C4-2B (cell line): ENCODE results near the gene TAS1R1.

ENCODE experiments used
- CTCF ChIP-seq: fragments of 450-650 bp; conservative IDR thresholded peaks from 2 replicates; pipeline ENCODE4 v1.5.1; 2017; ENCODE audit warnings: mild to moderate bottlenecking
- ZFX ChIP-seq: fragments of 450-650 bp; IDR thresholded peaks from 2 replicates; pipeline ENCODE4 v1.6.1; 2017

DNA sequence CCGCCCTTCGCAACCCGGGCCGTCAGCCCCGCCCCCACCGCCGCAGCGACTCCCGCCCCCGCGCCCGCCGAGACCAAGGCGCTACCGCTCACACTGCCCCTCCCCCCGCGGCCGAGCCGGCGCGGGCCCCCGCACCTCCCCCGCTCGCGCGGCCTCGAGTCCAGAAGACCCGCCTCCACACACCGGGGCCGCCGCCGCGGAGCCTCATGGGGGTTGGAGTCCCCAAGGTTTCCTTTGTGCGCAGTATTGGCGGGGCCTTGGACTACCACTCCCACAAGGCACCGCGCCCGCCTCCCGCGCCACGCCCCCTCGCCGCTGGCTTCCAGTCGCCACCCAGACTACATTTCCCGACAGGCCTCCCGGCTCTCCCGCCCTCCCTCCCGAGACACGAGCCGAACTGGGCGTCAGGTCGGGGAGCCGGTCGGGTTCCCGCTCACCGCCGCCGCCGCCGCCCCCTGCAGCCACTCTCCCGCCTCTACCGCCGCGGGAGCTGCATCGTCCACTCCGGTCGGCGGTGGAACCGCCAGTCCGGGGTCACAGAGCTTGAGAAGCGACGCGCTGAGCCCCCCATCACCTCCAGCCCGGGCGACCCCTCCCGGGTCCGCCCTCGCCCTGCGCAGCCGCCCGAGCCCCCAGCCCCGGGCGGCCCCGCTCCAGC lies 58.4 kb downstream of the TAS1R1 start, which contains the start of gene PHF13:
- no peak for TF ChIP-seq CTCF
- no peak for TF ChIP-seq ZFX
